PC-9 (cell line): ENCODE measurements around the gene UNC5C. TPM values are rescaled to one million over a fixed set of nuclear protein-coding genes. Genes with fewer than 3 reads are reported as not detected.

Experiments used
- BruUV-seq: library from RNA; stranded (reverse); fragments of 400-500 nt; replicated peaks from 2 replicates; lab custom pipeline; 2021; lab: Mats Ljungman, UMichigan
- CTCF ChIA-PET: fragments of 300-600 bp; sonication (Branson Sonifier 250); formaldehyde crosslinking; loops from one replicate; lab custom pipeline; 2022; ENCODE audit warnings: antibody characterized with exemption; lab: Charles Lee
- POLR2A ChIA-PET: fragments of 300-600 bp; sonication (Branson Sonifier 250); formaldehyde crosslinking; loops from one replicate; lab custom pipeline; 2022; ENCODE audit warnings: antibody characterized with exemption; ENCODE audit not compliant: unreplicated experiment; lab: Charles Lee
- DNase-seq, 2 experiments: peaks; one replicate each; pipeline versions ENCODE4 v3.0.0 to v3.0.0-alpha.2; 2015 to 2022; ENCODE audit warnings: mixed read lengths in 1 of 2
- H2AFZ ChIP-seq: fragments of 200-600 bp; sonication (generic); 2 replicates; pipeline ENCODE4 v1.8.1; 2017; ENCODE audit warnings: antibody characterized with exemption
- H3F3A ChIP-seq: fragments of 200-600 bp; sonication (generic); 2 replicates; pipeline ENCODE4 v1.8.1; 2017; ENCODE audit warnings: antibody characterized with exemption, mild to moderate bottlenecking, low read depth; ENCODE audit not compliant: insufficient read depth
- H3K27ac ChIP-seq: fragments of 200-600 bp; sonication (generic); 2 replicates; pipeline ENCODE4 v1.6.1; 2016; ENCODE audit warnings: mixed run types
- H3K27me3 ChIP-seq: fragments of 200-600 bp; sonication (generic); 2 replicates; pipeline ENCODE4 v1.6.1; 2016; ENCODE audit warnings: low read depth, mixed run types; ENCODE audit not compliant: insufficient read depth
- H3K36me3 ChIP-seq: fragments of 200-600 bp; sonication (generic); 2 replicates; pipeline ENCODE4 v1.6.1; 2016; ENCODE audit warnings: low read depth, mixed run types
- H3K4me1 ChIP-seq: fragments of 200-600 bp; sonication (generic); replicated peaks from 2 replicates; pipeline ENCODE4 v1.6.1; 2016; ENCODE audit warnings: mixed run types; ENCODE audit not compliant: insufficient read depth
- H3K4me2 ChIP-seq: fragments of 200-600 bp; sonication (generic); 2 replicates; pipeline ENCODE4 v1.6.1; 2017; ENCODE audit warnings: mixed run types
- H3K4me3 ChIP-seq: fragments of 200-600 bp; sonication (generic); 2 replicates; pipeline ENCODE4 v1.6.1; 2016; ENCODE audit warnings: mixed run types
- H3K79me2 ChIP-seq: fragments of 200-600 bp; sonication (generic); 2 replicates; pipeline ENCODE4 v1.6.1; 2017; ENCODE audit warnings: low read depth, mixed run types
- H3K9me2 ChIP-seq: fragments of 200-600 bp; sonication (generic); 2 replicates; pipeline ENCODE4 v1.8.1; 2017; ENCODE audit warnings: mild to moderate bottlenecking; ENCODE audit not compliant: insufficient read depth
- H3K9me3 ChIP-seq: fragments of 200-600 bp; sonication (generic); 2 replicates; pipeline ENCODE4 v1.8.1; 2016; ENCODE audit warnings: low read depth; ENCODE audit not compliant: insufficient read depth
- H4K20me1 ChIP-seq: fragments of 200-600 bp; sonication (generic); 2 replicates; pipeline ENCODE4 v1.8.1; 2017; ENCODE audit not compliant: insufficient read depth
- EZH2 ChIP-seq: fragments of 200-600 bp; sonication (generic); IDR thresholded peaks from 2 replicates; pipeline ENCODE4 v1.8.0; 2017; ENCODE audit warnings: antibody characterized with exemption, low read depth
- intact Hi-C: fragments of 100-400 bp; cut with micrococcal nuclease; formaldehyde crosslinking; loops from one replicate; pipeline ENCODE4 v1.10.0; 2022; ENCODE audit not compliant: unreplicated experiment
- total RNA-seq: library from RNA; stranded (reverse); gene quantifications from 2 replicates; pipeline ENCODE4 v1.2.3, GENCODE V29; 2021
- TF ChIP-seq, protein P1 (sequence below): fragments of 200-600 bp; sonication (generic); conservative IDR thresholded peaks from 2 replicates; pipeline ENCODE4 v1.6.1; 2017; ENCODE audit warnings: mixed run types, antibody characterized with exemption, mild to moderate bottlenecking, moderate library complexity

Gene UNC5C
- total RNA-seq, 1 experiment from 2014 or later: not detected

DNA sequence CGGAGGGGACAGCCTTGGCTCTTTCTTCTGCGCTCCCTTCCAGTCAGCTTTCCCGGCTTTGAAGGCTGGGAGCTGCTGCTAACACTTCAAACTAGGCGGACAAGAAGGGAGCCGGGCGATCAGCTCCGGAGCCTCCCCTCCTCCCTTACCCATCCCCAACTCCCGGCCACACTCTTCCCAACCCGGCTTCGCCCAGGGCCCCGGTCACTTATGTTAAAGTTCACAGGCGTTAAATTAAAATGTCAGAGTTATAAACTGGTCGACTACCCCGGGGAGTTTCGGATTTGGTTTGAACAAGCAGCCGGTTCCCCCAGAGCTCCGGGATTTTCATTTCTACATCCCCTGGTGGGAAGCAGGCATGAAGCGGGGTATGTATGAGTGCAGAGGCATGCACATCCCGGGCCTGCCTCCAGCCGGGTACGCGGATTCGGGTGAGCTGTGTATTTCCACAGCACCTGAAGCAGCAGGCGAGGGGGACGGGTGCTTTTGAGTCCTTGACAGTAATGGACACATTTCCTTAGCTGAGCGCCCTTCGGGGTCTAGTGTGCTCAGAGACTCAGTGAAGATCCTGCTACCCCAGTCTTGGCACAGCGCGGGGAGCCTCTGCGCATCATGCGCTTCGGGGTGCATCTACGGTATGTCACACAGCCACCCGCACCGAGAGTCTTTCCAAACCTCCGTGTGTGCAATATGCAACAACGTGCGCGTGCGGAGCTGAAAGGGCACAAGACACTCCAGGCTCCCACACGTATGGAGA lies 880 bp downstream of the UNC5C start:
- CTCF ChIA-PET: no interaction called here
- TF ChIP-seq, protein P1, sequence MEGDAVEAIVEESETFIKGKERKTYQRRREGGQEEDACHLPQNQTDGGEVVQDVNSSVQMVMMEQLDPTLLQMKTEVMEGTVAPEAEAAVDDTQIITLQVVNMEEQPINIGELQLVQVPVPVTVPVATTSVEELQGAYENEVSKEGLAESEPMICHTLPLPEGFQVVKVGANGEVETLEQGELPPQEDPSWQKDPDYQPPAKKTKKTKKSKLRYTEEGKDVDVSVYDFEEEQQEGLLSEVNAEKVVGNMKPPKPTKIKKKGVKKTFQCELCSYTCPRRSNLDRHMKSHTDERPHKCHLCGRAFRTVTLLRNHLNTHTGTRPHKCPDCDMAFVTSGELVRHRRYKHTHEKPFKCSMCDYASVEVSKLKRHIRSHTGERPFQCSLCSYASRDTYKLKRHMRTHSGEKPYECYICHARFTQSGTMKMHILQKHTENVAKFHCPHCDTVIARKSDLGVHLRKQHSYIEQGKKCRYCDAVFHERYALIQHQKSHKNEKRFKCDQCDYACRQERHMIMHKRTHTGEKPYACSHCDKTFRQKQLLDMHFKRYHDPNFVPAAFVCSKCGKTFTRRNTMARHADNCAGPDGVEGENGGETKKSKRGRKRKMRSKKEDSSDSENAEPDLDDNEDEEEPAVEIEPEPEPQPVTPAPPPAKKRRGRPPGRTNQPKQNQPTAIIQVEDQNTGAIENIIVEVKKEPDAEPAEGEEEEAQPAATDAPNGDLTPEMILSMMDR: no peak
- TF ChIP-seq EZH2: no peak
- no peaks in the 10 kb centered on the region for H4K20me1 ChIP-seq
- POLR2A ChIA-PET: no interaction called here
- no peaks in the 10 kb centered on the region for H3K4me1 ChIP-seq
- no peaks in the 10 kb centered on the region for H3K9me2 ChIP-seq
- no peak overlapping the region for H3K4me2 ChIP-seq
- no TSS peak for BruUV-seq
- H3K27ac ChIP-seq: no peak overlapping the region
- no peaks in the 10 kb centered on the region for H3F3A ChIP-seq
- H3K36me3 ChIP-seq: no peaks in the 10 kb centered on the region
- no peak for DNase-seq
- no peak overlapping the region for H3K4me3 ChIP-seq
- H2AFZ ChIP-seq: no peak overlapping the region
- intact Hi-C loops: no loop called here
- no peaks in the 10 kb centered on the region for H3K27me3 ChIP-seq
- no peaks in the 10 kb centered on the region for H3K79me2 ChIP-seq
- no peaks in the 10 kb centered on the region for H3K9me3 ChIP-seq

DNA sequence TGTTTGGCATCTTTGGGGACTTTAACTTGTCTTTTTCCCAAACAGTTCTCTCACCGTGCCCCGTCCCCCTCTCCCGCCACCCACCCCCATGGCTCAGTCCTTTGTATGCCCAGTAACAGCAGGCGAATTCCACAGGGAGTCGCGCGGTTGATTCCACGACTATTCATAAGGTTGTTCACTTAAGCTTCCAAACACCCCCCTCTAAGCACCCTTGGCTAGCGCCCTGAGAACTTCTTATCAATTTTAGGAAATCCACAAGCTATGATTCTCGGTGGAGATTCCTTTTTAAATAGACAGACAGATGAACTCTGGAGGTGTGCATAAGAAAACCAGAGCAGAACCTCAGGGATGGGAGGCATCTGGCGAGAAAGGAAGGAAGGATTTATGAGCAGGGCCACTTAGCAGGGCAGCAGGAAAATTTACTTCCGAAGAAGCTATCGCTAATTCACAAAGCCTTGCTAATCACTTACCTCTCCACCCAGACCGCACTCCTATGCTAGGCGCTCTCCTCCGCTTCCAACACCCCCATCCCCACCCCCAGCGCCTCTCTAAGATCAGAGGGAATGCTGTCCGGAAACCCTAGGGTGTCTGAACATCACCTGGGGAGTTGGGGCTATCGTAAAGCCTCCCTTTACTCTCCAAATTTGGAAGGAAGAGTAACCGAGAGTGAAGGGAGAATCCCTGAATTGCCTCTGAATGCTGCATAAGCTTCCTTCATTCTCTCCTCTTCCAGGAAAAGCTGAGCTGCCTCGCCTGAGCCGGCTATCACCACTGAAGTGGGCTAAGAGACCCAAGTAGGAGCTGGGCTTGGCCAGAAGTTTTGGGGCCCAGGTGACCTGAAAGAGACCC lies 1.7 kb downstream of the UNC5C start:
- Histone ChIP-seq H3K9me3 (no peaks in the 10 kb centered on the region), H3K4me3 (no peak overlapping the region), H3K27me3 (no peaks in the 10 kb centered on the region), H3K27ac (no peak overlapping the region), H3K4me1 (no peaks in the 10 kb centered on the region), H2AFZ (no peak overlapping the region), H3F3A (no peaks in the 10 kb centered on the region), H4K20me1 (no peaks in the 10 kb centered on the region), H3K4me2 (no peak overlapping the region), H3K36me3 (no peaks in the 10 kb centered on the region), H3K79me2 (no peaks in the 10 kb centered on the region), H3K9me2 (no peaks in the 10 kb centered on the region)
- TF ChIP-seq, protein P1: no peak
- TF ChIP-seq EZH2: no peak
- intact Hi-C loops: no loop called here
- POLR2A ChIA-PET: no interaction called here
- no TSS peak for BruUV-seq
- no peak for DNase-seq
- CTCF ChIA-PET: no interaction called here

DNA sequence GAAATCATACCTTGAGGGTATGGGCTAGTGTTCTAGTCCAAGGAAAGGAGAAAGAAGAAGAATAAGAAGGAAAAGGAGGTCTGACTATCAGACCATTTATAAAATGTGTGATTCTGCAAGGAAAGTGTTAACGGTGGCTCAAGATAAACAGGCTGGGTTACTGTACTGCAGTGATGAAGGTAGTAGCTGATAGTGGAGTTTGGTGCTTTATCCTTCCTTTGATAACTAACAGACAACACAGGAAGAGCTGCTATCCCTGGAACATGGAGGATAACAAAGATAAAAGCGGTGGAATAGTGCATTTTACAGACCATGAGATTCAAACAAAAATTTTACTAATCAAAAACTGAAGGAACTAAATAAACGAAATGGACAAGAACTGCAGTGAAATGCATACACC lies 2.6 kb downstream of the UNC5C start:
- Histone ChIP-seq H3K4me1 (no peaks in the 10 kb centered on the region), H3K36me3 (no peaks in the 10 kb centered on the region), H3K79me2 (no peaks in the 10 kb centered on the region), H3K9me3 (no peaks in the 10 kb centered on the region), H2AFZ (no peak overlapping the region), H3K4me2 (no peak overlapping the region), H3K9me2 (no peaks in the 10 kb centered on the region), H3K4me3 (no peak overlapping the region), H3K27me3 (no peaks in the 10 kb centered on the region), H4K20me1 (no peaks in the 10 kb centered on the region), H3F3A (no peaks in the 10 kb centered on the region), H3K27ac (no peak overlapping the region)
- TF ChIP-seq EZH2: no peak
- TF ChIP-seq, protein P1: no peak
- no peak for DNase-seq
- CTCF ChIA-PET: no interaction called here
- POLR2A ChIA-PET: no interaction called here
- BruUV-seq: no TSS peak
- intact Hi-C loops: no loop called here
